Progenitor cell of endocrine pancreas (in vitro differentiated cells): ENCODE results near the gene TBXAS1. TPM values are rescaled to one million over a fixed set of nuclear protein-coding genes. Genes with fewer than 3 reads are reported as not detected.

Experiments used
- DNase-seq: peaks from one replicate; pipeline ENCODE4 v3.0.0; 2021; ENCODE audit warnings: low spot score; ENCODE audit not compliant: unreplicated experiment
- H3K27ac Mint-ChIP-seq: 2 replicates; pipeline ENCODE4 v1.8.0; 2021; ENCODE audit warnings: mild to moderate bottlenecking, moderate library complexity, mixed read lengths
- H3K27me3 Mint-ChIP-seq: 2 replicates; pipeline ENCODE4 v1.8.0; 2021; ENCODE audit warnings: mixed read lengths
- H3K36me3 Mint-ChIP-seq: 2 replicates; pipeline ENCODE4 v1.8.0; 2022; ENCODE audit warnings: mixed read lengths; ENCODE audit not compliant: insufficient read depth
- H3K4me1 Mint-ChIP-seq: 2 replicates; pipeline ENCODE4 v1.8.0; 2021; ENCODE audit warnings: low read depth, mixed read lengths
- H3K4me3 Mint-ChIP-seq: 2 replicates; pipeline ENCODE4 v1.8.0; 2021; ENCODE audit warnings: low read depth, mild to moderate bottlenecking, moderate library complexity, mixed read lengths
- H3K9me3 Mint-ChIP-seq: 2 replicates; pipeline ENCODE4 v1.8.0; 2021; ENCODE audit warnings: low read depth, mixed read lengths
- CTCF ChIP-seq: fragments of 200-600 bp; sonication (generic); IDR thresholded peaks from one replicate; pipeline ENCODE4 v1.5.0; 2021; ENCODE audit warnings: antibody characterized with exemption, mild to moderate bottlenecking; ENCODE audit not compliant: unreplicated experiment
- total RNA-seq: library from RNA; stranded (reverse); gene quantifications from 2 replicates; pipeline ENCODE4 v1.2.1, GENCODE V29; 2021

Gene TBXAS1
- total RNA-seq, 1 donor from 2014 or later: 10.4 TPM

GRCh38 chr7:140004672-140005071 lies 175.6 kb downstream of the TBXAS1 start:
- no peak overlapping the region for H3K4me3 Mint-ChIP-seq
- H3K27me3 Mint-ChIP-seq: peaks cover 15% of the 10 kb centered on the region
- H3K9me3 Mint-ChIP-seq: no peaks in the 10 kb centered on the region
- H3K36me3 Mint-ChIP-seq: no peaks in the 10 kb centered on the region
- no peak overlapping the region for H3K27ac Mint-ChIP-seq
- peaks cover 3% of the 10 kb centered on the region for H3K4me1 Mint-ChIP-seq
- no peak for TF ChIP-seq CTCF
- no peak for DNase-seq

- Mint-ChIP-seq H3K9me3 (no peaks in the 10 kb centered on the region), H3K27me3 (peaks cover 15% of the 10 kb centered on the region), H3K36me3 (no peaks in the 10 kb centered on the region), H3K4me3 (no peak overlapping the region), H3K4me1 (peaks cover 3% of the 10 kb centered on the region), H3K27ac (no peak overlapping the region)
- no peak for TF ChIP-seq CTCF
- no peak for DNase-seq
Measured at GRCh38 chr7:140005341-140005740, 176.3 kb downstream of the TBXAS1 start.

GRCh38 chr7:140005754-140006503 lies 176.9 kb downstream of the TBXAS1 start:
- H3K4me1 Mint-ChIP-seq: peaks cover 3% of the 10 kb centered on the region
- no peaks in the 10 kb centered on the region for H3K36me3 Mint-ChIP-seq
- no peaks in the 10 kb centered on the region for H3K9me3 Mint-ChIP-seq
- DNase-seq: no peak
- H3K27ac Mint-ChIP-seq: no peak overlapping the region
- H3K4me3 Mint-ChIP-seq: no peak overlapping the region
- TF ChIP-seq CTCF: peak; percentile 51
- H3K27me3 Mint-ChIP-seq: peaks cover 15% of the 10 kb centered on the region

GRCh38 chr7:140006600-140006999 lies 177.5 kb downstream of the TBXAS1 start:
- Mint-ChIP-seq H3K27ac (no peak overlapping the region), H3K27me3 (peaks cover 19% of the 10 kb centered on the region), H3K4me1 (peaks cover 3% of the 10 kb centered on the region), H3K4me3 (no peak overlapping the region), H3K36me3 (no peaks in the 10 kb centered on the region), H3K9me3 (no peaks in the 10 kb centered on the region)
- TF ChIP-seq CTCF: no peak
- no peak for DNase-seq

GRCh38 chr7:140007051-140007690 lies 178.1 kb downstream of the TBXAS1 start:
- H3K27me3 Mint-ChIP-seq: peaks cover 22% of the 10 kb centered on the region
- no peak overlapping the region for H3K4me3 Mint-ChIP-seq
- H3K4me1 Mint-ChIP-seq: peaks cover 2% of the 10 kb centered on the region
- no peaks in the 10 kb centered on the region for H3K36me3 Mint-ChIP-seq
- no peak for DNase-seq
- H3K27ac Mint-ChIP-seq: no peak overlapping the region
- no peak for TF ChIP-seq CTCF
- H3K9me3 Mint-ChIP-seq: no peaks in the 10 kb centered on the region
